K562 (cell line): ENCODE data around the gene MTOR. TPM values are rescaled to one million over a fixed set of nuclear protein-coding genes. Genes with fewer than 3 reads are reported as not detected.

Experiments used
- ATAC-seq: fragments of 200-7000 bp; cut with Tn5 transposase; 3 replicates; pipeline ENCODE4 v1.9.1; 2020; ENCODE audit warnings: moderate library complexity
- BruUV-seq: library from RNA; stranded (reverse); fragments of 400-500 nt; replicated peaks from 2 replicates; lab custom pipeline; 2021; lab: Mats Ljungman, UMichigan
- CTCF ChIA-PET: fragments of 300-600 bp; formaldehyde crosslinking; extraction: SDS; loops from one replicate; lab custom pipeline; 2021; ENCODE audit warnings: low intra/inter-chr PET ratio; lab: Yijun Ruan, JAX
- POLR2A ChIA-PET: fragments of 300-600, 350-650 bp; sonication (Branson Sonifier 250); formaldehyde crosslinking; extraction: SDS; loops from one replicate; lab custom pipeline; 2021; ENCODE audit warnings: antibody characterized with exemption, inconsistent platforms; lab: Yijun Ruan, JAX
- DNase-seq, 4 experiments: peaks; one replicate each; pipeline versions ENCODE4 v3.0.0 to v3.0.0-alpha.2; 2011 to 2018; ENCODE audit warnings: low spot score in 3 of 4, mixed read lengths in 3 of 4; ENCODE audit errors: extremely low read depth in 1 of 4
- FAIRE-seq: peaks from 2 replicates; lab custom pipeline; 2011; peaks lifted over from hg19 to GRCh38; lab: Jason Lieb, UNC
- H2AFZ ChIP-seq: 2 replicates; pipeline ENCODE4 v1.6.0; 2011; ENCODE audit warnings: low read depth, low read length, control low read depth, inconsistent platforms
- H3K27ac ChIP-seq: fragments of 200-600 bp; 3 replicates; pipeline ENCODE4 v1.8.0; 2011; ENCODE audit warnings: low read depth, mild to moderate bottlenecking, control low read depth, inconsistent platforms, low read length, moderate library complexity, mixed read lengths; ENCODE audit errors: extremely low read depth
- H3K27me3 ChIP-seq, 2 experiments: fragments of 300-600 bp in 1 of 2; 2 replicates in 1 of 2; 3 replicates in 1 of 2; pipeline versions ENCODE4 v1.6.0 to v1.8.0; 2011; ENCODE audit warnings: inconsistent platforms in 2 of 2, low read length in 2 of 2, mild to moderate bottlenecking in 1 of 2, mixed read lengths in 1 of 2, moderate library complexity in 1 of 2; ENCODE audit not compliant: control insufficient read depth in 2 of 2, insufficient read depth in 2 of 2
- H3K36me3 ChIP-seq: fragments of 300-600 bp; 3 replicates; pipeline ENCODE4 v1.8.0; 2011; ENCODE audit warnings: mild to moderate bottlenecking, low read length, inconsistent platforms; ENCODE audit not compliant: control insufficient read depth, insufficient read depth
- H3K4me1 ChIP-seq, 2 experiments: fragments of 200-600 bp in 1 of 2; replicated peaks in 1 of 2; 2 replicates in 1 of 2; 3 replicates in 1 of 2; pipeline versions ENCODE4 v1.5.1 to v1.8.0; 2011; ENCODE audit warnings: inconsistent platforms in 2 of 2, low read length in 2 of 2, mild to moderate bottlenecking in 1 of 2, mixed read lengths in 1 of 2, moderate library complexity in 1 of 2; ENCODE audit not compliant: control insufficient read depth in 2 of 2, insufficient read depth in 2 of 2
- H3K4me2 ChIP-seq: 2 replicates; pipeline ENCODE4 v1.6.1; 2011; ENCODE audit warnings: low read length, control low read depth, inconsistent platforms, mixed read lengths; ENCODE audit not compliant: insufficient read depth
- H3K4me3 ChIP-seq: fragments of 200-600 bp; sonication (generic), shearing (Covaris generic); 2 replicates; pipeline ENCODE4 v1.5.1; 2016; ENCODE audit warnings: control low read depth, inconsistent platforms
- H3K79me2 ChIP-seq: fragments of 200-600 bp; 3 replicates; pipeline ENCODE4 v1.8.0; 2011; ENCODE audit warnings: low read length, inconsistent platforms; ENCODE audit not compliant: control insufficient read depth, insufficient read depth
- H3K9ac ChIP-seq, 2 experiments: 2 replicates each; pipeline versions ENCODE4 v1.6.0 to v1.6.1; 2011; ENCODE audit warnings: low read depth in 2 of 2, low read length in 2 of 2, control low read depth in 1 of 2, inconsistent platforms in 1 of 2, mild to moderate bottlenecking in 1 of 2, mixed read lengths in 1 of 2; ENCODE audit not compliant: insufficient read depth in 1 of 2
- H3K9me1 ChIP-seq: one replicate; pipeline ENCODE4 v1.6.0; 2011; ENCODE audit warnings: inconsistent platforms, mild to moderate bottlenecking, low read length, moderate library complexity; ENCODE audit not compliant: control insufficient read depth, insufficient read depth
- H3K9me3 ChIP-seq: replicated peaks from 2 replicates; pipeline ENCODE4 v1.5.1; 2011; ENCODE audit warnings: low read depth, low read length, inconsistent platforms; ENCODE audit not compliant: control insufficient read depth, insufficient read depth
- H4K20me1 ChIP-seq: replicated peaks from 2 replicates; pipeline ENCODE4 v1.6.1; 2011; ENCODE audit warnings: low read length, inconsistent platforms, mixed read lengths; ENCODE audit not compliant: control insufficient read depth, insufficient read depth
- CBX3 ChIP-seq, 2 experiments: IDR thresholded peaks; 1 replicate in 1 of 2; 2 replicates in 1 of 2; pipeline ENCODE4 v1.6.1; 2012; ENCODE audit warnings: inconsistent platforms in 2 of 2, low read length in 2 of 2, borderline replicate concordance in 1 of 2, control low read depth in 1 of 2
- NEUROD1 ChIP-seq: fragments of 150-350 bp; IDR thresholded peaks from 2 replicates; pipeline ENCODE4 v1.6.1; 2014; ENCODE audit warnings: borderline replicate concordance, low read length, low read depth; ENCODE audit not compliant: partially characterized antibody
- NRF1 ChIP-seq, 2 experiments: fragments of 450-650 bp; IDR thresholded peaks in 1 of 2; conservative IDR thresholded peaks in 1 of 2; 2 replicates each; pipeline ENCODE4 v1.6.1; 2014; ENCODE audit warnings: mild to moderate bottlenecking in 2 of 2
- PRPF4 ChIP-seq: fragments of 200-400 bp; formaldehyde crosslinking; IDR thresholded peaks from one replicate; pipeline ENCODE4 v1.6.1; 2017; ENCODE audit warnings: low read length, low read depth, mild to moderate bottlenecking; ENCODE audit not compliant: insufficient read depth, poor library complexity, severe bottlenecking
- SNRNP70 ChIP-seq: fragments of 200-400 bp; formaldehyde crosslinking; optimal IDR thresholded peaks from 2 replicates; pipeline ENCODE3; 2017; ENCODE audit warnings: low read depth, low read length
- TCF3 ChIP-seq: sonication (generic); formaldehyde crosslinking; IDR thresholded peaks from 2 replicates; pipeline ENCODE4 v1.4.0; 2020; ENCODE audit warnings: mild to moderate bottlenecking, missing genetic modification reagents
- TRIM28 ChIP-seq: fragments of 450-650 bp; IDR thresholded peaks from 2 replicates; pipeline ENCODE4 v1.6.1; 2017
- XRCC5 ChIP-seq: fragments of 200-400 bp; formaldehyde crosslinking; IDR thresholded peaks from 2 replicates; pipeline ENCODE4 v1.6.1; 2017; ENCODE audit warnings: low read depth, mild to moderate bottlenecking, low read length
- ZFX ChIP-seq: sonication (generic); formaldehyde crosslinking; IDR thresholded peaks from 2 replicates; pipeline ENCODE4 v1.8.0; 2022; ENCODE audit warnings: mild to moderate bottlenecking, missing genetic modification reagents, moderate library complexity
- WGBS: fragments of 100-300 bp; shearing (Covaris generic); methylation state at CpG from one replicate; pipeline ENCODE4 v1.1.6; 2016; ENCODE audit warnings: low coverage, mixed read lengths; ENCODE audit not compliant: insufficient coverage; ENCODE audit errors: missing lambda C conversion rate; 5-methylcytosine and 5-hydroxymethylcytosine counted together
- in situ Hi-C: fragments of 300-500 bp; cut with MboI; formaldehyde crosslinking; loops from 4 replicates; pipeline ENCODE4 v1.15.0; 2018; ENCODE audit warnings: inconsistent platforms, mixed read lengths
- intact Hi-C: fragments of 100-400 bp; cut with micrococcal nuclease; formaldehyde crosslinking; loops from 2 replicates; pipeline ENCODE4 v1.14.2; 2022
- polyA plus RNA-seq, 8 experiments: library from polyadenylated mRNA; depleted of rRNA in 4 of 8; stranded (reverse) in 5 of 8; unstranded in 3 of 8; fragments of >200 nt; fragmentation: Nextera tagmentation in 2 of 8; fragmentation: Illumina TruSeq in 1 of 8; extraction: Ambion mirVana in 2 of 8; extraction: Trizol in 1 of 8; gene quantifications; 2 replicates each; pipeline versions ENCODE4 v1.2.1 to v1.2.3, GENCODE V29; 2011 to 2014; ENCODE audit warnings: inconsistent platforms in 1 of 8, missing spikeins in 1 of 8
- total RNA-seq, 7 experiments: library from RNA; depleted of rRNA in 6 of 7; stranded (reverse); fragments of >200 nt in 6 of 7; fragmentation: Illumina TruSeq in 2 of 7; extraction: Trizol in 2 of 7; gene quantifications; 2 replicates each; pipeline versions ENCODE4 v1.2.1 to v1.2.3, GENCODE V29; 2011 to 2021; ENCODE audit warnings: low replicate concordance in 1 of 7
- TF ChIP-seq, protein P1 (sequence below): fragments of 450-650 bp; IDR thresholded peaks from 2 replicates; pipeline ENCODE4 v1.6.1; 2016; ENCODE audit warnings: low read depth
- TF ChIP-seq, protein P2 (sequence below): fragments of 250-450 bp; sonication (Bioruptor Pico); IDR thresholded peaks from 2 replicates; pipeline ENCODE4 v1.8.0; 2022; ENCODE audit warnings: moderate library complexity, mild to moderate bottlenecking, inconsistent platforms

MTOR gene
- total and polyA plus RNA-seq, 9 of the 15 experiments (the other 6 are each of a cell fraction or from before 2014, with no cell fraction given) = 11.4 to 71.4 (median 52.2) TPM

DNA sequence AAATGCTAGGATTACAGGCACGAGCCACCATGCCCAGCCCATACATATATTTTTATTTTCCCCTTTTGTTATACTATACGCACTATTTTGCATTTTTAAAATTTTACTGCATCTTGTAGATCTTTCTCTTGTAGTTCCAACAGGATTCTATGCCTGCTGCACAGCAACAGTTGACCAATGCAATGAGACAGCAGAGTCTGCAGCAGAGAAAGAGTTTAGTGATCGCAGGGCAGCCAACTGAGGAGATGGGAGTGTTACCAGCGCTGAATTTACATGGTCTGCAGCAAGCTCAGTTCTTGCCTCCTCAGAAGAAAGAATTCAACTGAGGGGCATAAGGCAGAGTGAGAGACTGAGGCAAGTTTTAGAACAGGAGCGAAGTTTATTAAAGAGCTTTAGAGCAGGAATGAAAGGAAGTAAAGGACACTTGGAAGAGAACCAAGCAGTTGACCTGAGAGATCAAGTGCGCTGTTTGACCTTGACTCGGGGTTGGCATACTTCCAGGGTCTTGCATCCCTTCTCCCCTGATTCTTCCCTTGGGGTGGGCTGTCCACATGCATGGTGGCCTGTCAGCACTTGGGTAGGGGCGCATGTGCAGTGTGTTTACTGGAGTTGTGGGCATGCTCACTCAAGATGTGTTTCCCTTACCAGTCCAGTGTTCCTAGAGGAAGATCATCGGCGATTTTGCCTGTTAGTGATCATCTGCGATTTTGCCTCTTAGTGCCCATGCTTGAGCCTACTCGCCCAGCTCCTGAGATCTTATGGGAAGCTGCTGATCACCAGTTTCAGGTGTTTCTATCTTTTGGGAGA, 4.1 kb upstream of the MTOR start:
- Histone ChIP-seq H2AFZ (0 out of 2 replicates have a peak overlapping the region, but pooled peaks have one; percentile 4), H3K4me1 (peaks cover 0 to 11% of the 10 kb centered on the region in 2 experiments; a peak in 4 of 5 replicates), H3K36me3 (no peaks in the 10 kb centered on the region), H3K79me2 (peaks cover 9% of the 10 kb centered on the region), H3K4me3 (no peak overlapping the region), H3K27ac (no peak overlapping the region), H4K20me1 (0 out of 2 replicates have a peak, but pooled peaks cover 4% of the 10 kb centered on the region), H3K27me3 (no peaks in the 10 kb centered on the region; a peak in 1 of 5 replicates), H3K9ac (no peak overlapping the region), H3K4me2 (no peak overlapping the region; the same call in 1 of the 2 replicates), H3K9me1 (no peaks in the 10 kb centered on the region), H3K9me3 (no peaks in the 10 kb centered on the region)
- FAIRE-seq = no peak
- in situ Hi-C loops (no loop called here), intact Hi-C loops (no loop called here)
- ATAC-seq = no peak
- no peak for DNase-seq
- BruUV-seq = no TSS peak
- WGBS = 14% methylated on average over 12 of the region's 12 CpGs
- CTCF ChIA-PET = no interaction called here
- POLR2A ChIA-PET = no interaction called here
- TF ChIP-seq NRF1 (conservative IDR thresholded peaks at IDR 0.05 in 1 of 2, IDR thresholded peaks at IDR 0.05 in 1 of 2) (peak in 1 of 2 experiments; percentile 35; a peak in 1 of 4 replicates), TRIM28 (0 out of 2 replicates have a peak, but pooled peaks have one; percentile 25), XRCC5 (no peak), ZFX (CRISPR knock-in tag) (no peak), NEUROD1 (no peak), SNRNP70 (no peak), CBX3 (IDR thresholded peaks at IDR 0.05; ENCODE audit: borderline replicate concordance in 1 of 2, low read length in 2 of 2) (peak in 1 of 2 experiments; percentile 90; a peak in 2 of 3 replicates), PRPF4 (no peak), TCF3 (no peak)
- TF ChIP-seq, protein P1, sequence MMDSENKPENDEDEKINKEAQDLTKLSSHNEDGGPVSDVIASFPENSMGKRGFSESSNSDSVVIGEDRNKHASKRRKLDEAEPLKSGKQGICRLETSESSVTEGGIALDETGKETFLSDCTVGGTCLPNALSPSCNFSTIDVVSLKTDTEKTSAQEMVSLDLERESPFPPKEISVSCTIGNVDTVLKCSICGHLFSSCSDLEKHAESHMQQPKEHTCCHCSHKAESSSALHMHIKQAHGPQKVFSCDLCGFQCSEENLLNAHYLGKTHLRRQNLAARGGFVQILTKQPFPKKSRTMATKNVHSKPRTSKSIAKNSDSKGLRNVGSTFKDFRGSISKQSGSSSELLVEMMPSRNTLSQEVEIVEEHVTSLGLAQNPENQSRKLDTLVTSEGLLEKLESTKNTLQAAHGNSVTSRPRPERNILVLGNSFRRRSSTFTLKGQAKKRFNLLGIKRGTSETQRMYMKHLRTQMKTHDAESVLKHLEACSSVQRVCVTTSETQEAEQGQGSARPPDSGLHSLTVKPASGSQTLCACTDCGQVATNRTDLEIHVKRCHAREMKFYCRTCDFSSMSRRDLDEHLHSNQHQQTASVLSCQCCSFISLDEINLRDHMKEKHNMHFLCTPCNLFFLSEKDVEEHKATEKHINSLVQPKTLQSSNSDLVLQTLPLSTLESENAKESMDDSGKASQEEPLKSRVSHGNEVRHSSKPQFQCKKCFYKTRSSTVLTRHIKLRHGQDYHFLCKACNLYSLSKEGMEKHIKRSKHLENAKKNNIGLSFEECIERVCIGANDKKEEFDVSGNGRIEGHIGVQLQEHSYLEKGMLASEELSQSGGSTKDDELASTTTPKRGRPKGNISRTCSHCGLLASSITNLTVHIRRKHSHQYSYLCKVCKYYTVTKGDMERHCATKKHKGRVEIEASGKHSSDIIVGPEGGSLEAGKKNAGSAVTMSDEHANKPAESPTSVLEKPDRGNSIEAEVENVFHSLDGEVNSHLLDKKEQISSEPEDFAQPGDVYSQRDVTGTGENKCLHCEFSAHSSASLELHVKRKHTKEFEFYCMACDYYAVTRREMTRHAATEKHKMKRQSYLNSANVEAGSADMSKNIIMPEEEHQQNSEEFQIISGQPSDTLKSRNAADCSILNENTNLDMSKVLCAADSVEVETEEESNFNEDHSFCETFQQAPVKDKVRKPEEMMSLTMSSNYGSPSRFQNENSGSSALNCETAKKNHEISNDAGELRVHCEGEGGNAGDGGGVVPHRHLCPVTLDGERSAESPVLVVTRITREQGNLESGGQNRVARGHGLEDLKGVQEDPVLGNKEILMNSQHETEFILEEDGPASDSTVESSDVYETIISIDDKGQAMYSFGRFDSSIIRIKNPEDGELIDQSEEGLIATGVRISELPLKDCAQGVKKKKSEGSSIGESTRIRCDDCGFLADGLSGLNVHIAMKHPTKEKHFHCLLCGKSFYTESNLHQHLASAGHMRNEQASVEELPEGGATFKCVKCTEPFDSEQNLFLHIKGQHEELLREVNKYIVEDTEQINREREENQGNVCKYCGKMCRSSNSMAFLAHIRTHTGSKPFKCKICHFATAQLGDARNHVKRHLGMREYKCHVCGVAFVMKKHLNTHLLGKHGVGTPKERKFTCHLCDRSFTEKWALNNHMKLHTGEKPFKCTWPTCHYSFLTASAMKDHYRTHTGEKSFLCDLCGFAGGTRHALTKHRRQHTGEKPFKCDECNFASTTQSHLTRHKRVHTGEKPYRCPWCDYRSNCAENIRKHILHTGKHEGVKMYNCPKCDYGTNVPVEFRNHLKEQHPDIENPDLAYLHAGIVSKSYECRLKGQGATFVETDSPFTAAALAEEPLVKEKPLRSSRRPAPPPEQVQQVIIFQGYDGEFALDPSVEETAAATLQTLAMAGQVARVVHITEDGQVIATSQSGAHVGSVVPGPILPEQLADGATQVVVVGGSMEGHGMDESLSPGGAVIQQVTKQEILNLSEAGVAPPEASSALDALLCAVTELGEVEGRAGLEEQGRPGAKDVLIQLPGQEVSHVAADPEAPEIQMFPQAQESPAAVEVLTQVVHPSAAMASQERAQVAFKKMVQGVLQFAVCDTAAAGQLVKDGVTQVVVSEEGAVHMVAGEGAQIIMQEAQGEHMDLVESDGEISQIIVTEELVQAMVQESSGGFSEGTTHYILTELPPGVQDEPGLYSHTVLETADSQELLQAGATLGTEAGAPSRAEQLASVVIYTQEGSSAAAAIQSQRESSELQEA = no peak
- TF ChIP-seq, protein P2, sequence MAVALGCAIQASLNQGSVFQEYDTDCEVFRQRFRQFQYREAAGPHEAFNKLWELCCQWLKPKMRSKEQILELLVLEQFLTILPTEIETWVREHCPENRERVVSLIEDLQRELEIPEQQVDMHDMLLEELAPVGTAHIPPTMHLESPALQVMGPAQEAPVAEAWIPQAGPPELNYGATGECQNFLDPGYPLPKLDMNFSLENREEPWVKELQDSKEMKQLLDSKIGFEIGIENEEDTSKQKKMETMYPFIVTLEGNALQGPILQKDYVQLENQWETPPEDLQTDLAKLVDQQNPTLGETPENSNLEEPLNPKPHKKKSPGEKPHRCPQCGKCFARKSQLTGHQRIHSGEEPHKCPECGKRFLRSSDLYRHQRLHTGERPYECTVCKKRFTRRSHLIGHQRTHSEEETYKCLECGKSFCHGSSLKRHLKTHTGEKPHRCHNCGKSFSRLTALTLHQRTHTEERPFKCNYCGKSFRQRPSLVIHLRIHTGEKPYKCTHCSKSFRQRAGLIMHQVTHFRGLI (CRISPR knock-in tag) = no peak
